ENCODE measurements around the gene ZDHHC14.

GRCh38 chr6:157712585-157713295 is 331.8 kb downstream of the ZDHHC14 start:
- TF ChIP-seq, protein P1, sequence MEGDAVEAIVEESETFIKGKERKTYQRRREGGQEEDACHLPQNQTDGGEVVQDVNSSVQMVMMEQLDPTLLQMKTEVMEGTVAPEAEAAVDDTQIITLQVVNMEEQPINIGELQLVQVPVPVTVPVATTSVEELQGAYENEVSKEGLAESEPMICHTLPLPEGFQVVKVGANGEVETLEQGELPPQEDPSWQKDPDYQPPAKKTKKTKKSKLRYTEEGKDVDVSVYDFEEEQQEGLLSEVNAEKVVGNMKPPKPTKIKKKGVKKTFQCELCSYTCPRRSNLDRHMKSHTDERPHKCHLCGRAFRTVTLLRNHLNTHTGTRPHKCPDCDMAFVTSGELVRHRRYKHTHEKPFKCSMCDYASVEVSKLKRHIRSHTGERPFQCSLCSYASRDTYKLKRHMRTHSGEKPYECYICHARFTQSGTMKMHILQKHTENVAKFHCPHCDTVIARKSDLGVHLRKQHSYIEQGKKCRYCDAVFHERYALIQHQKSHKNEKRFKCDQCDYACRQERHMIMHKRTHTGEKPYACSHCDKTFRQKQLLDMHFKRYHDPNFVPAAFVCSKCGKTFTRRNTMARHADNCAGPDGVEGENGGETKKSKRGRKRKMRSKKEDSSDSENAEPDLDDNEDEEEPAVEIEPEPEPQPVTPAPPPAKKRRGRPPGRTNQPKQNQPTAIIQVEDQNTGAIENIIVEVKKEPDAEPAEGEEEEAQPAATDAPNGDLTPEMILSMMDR (conservative IDR thresholded peaks at IDR 0.05 in 1 of 2, IDR thresholded peaks at IDR 0.05 in 1 of 2; ENCODE audit: extremely low read depth in 1 of 2, insufficient read depth in 1 of 2, low read depth in 1 of 2, low read length in 2 of 2), result no peak
- no peak for TF ChIP-seq EZH2 (IDR thresholded peaks at IDR 0.05; ENCODE audit: borderline replicate concordance, low read length)
